Measurements from ENCODE around the gene CLINT1.

The CLINT1 gene

GRCh38 chr5:157756122-157756521 lies 102.8 kb downstream of the CLINT1 start:
- no peak for DNase-seq

- DNase-seq, result no peak
These were observed 108.6 kb downstream of the CLINT1 start for GRCh38 chr5:157750320-157750719.

- no peak for DNase-seq
These were observed 109.5 kb downstream of the CLINT1 start for GRCh38 chr5:157749462-157749799.

GRCh38 chr5:157748760-157749461 lies 110.0 kb downstream of the CLINT1 start:
- DNase-seq, result no peak

- DNase-seq, result no peak
These were observed 110.9 kb downstream of the CLINT1 start for GRCh38 chr5:157747766-157748700.

GRCh38 chr5:157747173-157747740 lies 111.7 kb downstream of the CLINT1 start:
- no peak for DNase-seq

GRCh38 chr5:157745041-157745456 lies 113.9 kb downstream of the CLINT1 start:
- no peak for DNase-seq

- no peak for DNase-seq
These were observed 114.6 kb downstream of the CLINT1 start for GRCh38 chr5:157744051-157745011.

GRCh38 chr5:157743163-157744050 lies 115.5 kb downstream of the CLINT1 start, which contains the start of gene LSM11:
Gene LSM11, plus strand, starts transcription at chr5:157743712. Its CDS starts 39 bp downstream, at chr5:157743751.
- peak; percentile 85 for DNase-seq

- no peak for DNase-seq
These were observed 117.8 kb downstream of the CLINT1 start for GRCh38 chr5:157741131-157741530.

- no peak for DNase-seq
These were observed 118.7 kb downstream of the CLINT1 start for GRCh38 chr5:157740229-157740610.

GRCh38 chr5:157739388-157740228 lies 119.3 kb downstream of the CLINT1 start:
- no peak for DNase-seq

GRCh38 chr5:157735991-157736390 lies 123.0 kb downstream of the CLINT1 start:
- DNase-seq, result no peak

Measured in GOT3 (cell line).